ENCODE measurements around the gene BORCS8.
"Not testable (repeated sequence)": the region's sequence is repeated elsewhere in the genome, so short reads cannot be mapped to it uniquely, and the experiment has no call there.

BORCS8 gene

DNA sequence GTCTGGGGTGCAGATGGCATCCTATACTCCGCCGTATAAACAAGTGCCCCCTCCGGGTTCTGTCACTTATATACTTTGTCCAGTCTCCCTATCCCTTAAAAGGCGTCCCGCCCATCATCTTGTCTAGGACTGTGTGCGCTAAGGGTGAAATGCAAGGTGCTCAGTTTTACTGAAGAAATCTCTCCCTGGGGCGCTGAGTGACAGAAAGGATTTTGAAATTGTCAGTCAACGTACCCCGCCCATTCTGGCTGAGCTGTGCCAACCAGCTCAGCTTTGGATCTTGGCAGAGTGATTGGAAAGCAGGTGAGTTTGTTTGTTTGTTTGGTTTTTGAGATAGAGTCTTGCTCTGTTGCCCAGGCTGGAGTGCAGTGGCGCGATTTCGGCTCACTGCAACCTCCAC, 49.6 kb downstream of the BORCS8 start:
- TF ChIP-seq, protein P1, sequence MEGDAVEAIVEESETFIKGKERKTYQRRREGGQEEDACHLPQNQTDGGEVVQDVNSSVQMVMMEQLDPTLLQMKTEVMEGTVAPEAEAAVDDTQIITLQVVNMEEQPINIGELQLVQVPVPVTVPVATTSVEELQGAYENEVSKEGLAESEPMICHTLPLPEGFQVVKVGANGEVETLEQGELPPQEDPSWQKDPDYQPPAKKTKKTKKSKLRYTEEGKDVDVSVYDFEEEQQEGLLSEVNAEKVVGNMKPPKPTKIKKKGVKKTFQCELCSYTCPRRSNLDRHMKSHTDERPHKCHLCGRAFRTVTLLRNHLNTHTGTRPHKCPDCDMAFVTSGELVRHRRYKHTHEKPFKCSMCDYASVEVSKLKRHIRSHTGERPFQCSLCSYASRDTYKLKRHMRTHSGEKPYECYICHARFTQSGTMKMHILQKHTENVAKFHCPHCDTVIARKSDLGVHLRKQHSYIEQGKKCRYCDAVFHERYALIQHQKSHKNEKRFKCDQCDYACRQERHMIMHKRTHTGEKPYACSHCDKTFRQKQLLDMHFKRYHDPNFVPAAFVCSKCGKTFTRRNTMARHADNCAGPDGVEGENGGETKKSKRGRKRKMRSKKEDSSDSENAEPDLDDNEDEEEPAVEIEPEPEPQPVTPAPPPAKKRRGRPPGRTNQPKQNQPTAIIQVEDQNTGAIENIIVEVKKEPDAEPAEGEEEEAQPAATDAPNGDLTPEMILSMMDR (conservative IDR thresholded peaks at IDR 0.05): no peak
- no peak overlapping the region for H3K27ac ChIP-seq

DNA sequence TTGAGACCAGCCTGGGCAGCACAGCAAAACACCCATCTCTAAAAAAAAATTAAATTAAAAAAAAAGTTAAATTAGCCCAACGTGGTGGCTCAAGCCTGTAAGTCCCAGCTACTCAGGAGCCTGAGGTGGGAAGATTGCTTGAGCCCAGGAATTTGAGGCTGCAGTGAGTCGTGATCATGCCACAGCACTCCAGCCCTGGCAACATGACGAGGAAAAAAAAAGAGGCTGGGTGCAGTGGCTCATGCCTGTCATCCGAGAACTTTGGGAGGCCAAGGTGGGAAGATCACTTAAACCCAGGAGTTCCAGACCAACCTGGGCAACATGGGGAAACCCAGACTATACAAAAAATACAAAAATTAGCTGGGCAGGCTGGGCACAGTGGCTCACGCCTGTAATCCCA, 51.5 kb downstream of the BORCS8 start:
- no peak overlapping the region for H3K27ac ChIP-seq
- TF ChIP-seq, protein P1 (conservative IDR thresholded peaks at IDR 0.05): no peak

DNA sequence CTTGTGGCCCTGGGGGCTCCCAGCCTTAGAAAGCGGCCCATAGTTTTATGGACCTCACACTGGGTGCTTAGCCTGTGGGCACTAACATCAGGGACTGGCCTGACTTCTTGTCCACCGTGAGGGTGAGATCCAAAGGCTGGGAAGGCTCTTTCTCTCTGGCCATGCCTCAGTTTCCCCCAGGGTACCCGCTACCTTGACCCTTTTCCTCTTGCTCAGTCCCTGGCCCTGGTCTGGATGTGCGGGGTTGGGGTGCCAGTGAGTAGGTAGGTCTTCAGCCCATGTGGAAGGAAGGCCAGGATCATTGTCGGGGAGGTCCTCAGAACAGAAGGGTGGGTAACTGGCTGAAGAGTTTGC, 52.1 kb downstream of the BORCS8 start:
- no peak overlapping the region for H3K27ac ChIP-seq

DNA sequence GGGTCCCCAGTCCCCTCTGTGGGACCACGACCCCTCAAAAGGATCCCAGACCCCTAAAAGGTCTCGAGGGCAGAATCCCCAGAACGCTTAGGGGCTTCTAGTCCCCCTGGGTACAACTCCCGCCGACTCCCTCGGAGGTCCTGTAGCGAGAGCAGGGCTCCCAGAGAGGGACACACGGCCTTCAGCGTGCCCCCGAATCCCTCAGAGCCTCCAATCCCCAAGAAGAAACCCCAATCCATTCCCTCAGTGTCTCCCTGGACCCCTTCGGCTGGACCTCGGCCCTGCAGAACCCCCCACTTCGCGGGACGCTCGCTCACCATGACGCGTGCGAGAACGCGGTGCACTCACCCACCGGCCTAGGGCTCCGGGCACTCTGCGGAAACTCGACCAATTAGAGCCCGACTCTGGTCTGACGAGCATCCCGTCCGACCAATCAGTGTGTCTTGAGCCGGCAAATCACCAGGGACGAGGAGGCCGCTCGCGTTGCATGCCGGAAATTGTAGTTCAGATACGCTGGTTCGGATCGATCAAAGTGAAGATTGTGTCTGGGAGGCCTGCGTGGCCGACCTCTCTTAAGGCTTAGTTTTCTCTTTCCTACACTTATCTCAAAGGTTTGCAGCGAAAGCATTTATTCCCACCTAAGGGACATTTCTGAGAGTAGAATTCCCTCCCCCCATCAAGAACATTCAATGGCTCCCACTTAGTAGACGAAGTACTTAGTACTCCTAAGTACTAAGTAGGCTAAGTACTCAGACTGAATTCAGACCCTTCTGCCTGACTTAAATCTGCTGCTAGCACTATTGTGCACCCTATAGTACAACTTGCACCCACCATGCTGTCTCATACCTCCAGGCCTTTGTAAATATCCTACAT, 53.6 kb downstream of the BORCS8 start, which contains the start of gene TMEM161A:
TSS of gene TMEM161A (minus strand) at position 370 of the 873 bp plus-strand sequence. CDS start at position 320, 50 bp downstream.
- TF ChIP-seq, protein P1 (conservative IDR thresholded peaks at IDR 0.05): no peak
- peak within 1 kb of the TSS; percentile 75; the same call in 1 of the 2 replicates for H3K27ac ChIP-seq

More for the DNA sequence above, 52.1 kb downstream of the BORCS8 start:
- TF ChIP-seq, protein P1 (conservative IDR thresholded peaks at IDR 0.05): peak; percentile 39

DNA sequence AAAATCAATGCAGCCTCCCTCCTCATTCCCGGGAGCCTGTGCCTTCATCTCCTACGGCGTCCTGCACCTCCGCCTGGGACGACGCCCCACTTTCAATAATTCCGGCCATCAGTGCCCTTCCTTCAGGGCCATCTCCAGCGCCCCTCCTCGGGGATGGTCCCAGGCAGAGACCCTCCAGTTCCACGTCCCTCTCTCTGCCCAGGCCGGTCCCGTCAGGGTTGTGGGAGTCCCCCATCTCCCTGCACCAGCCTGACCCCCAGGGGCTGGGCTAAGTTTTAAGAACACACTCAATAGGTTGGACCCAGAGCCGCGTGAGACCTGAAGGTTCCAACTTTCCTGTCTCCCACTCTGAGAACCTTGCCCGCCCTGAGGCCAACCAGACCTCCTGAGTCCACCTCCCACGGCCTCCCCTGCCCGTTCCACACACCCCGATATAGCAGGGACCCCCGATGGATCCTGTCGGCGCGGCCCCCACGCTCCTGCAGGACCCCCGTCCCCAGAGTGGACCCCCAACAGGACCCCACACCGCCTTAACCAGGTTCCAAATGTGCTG, 54.3 kb downstream of the BORCS8 start:
- TF ChIP-seq, protein P1 (conservative IDR thresholded peaks at IDR 0.05): no peak
- peak overlapping the region; percentile 75; the same call in 1 of the 2 replicates for H3K27ac ChIP-seq

DNA sequence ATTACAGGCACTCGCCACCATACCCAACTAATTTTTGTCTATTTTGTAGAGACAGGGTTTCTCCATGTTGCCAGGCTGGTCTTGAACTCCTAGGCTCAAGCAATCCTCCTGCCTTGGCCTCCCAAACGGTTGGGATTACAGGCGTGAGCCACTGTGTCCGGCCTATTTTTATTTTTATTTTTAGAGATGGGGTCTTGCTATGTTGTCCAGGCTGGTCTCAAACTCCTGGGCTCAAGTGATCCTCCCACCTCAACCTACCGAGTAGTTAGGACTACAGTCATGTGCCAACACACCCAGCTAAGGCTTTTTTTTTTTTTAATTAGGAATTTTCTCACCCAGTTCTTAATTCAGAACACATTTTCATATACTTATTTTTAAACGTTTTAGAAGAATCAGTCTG, 56.2 kb downstream of the BORCS8 start:
- H3K27ac ChIP-seq: not testable (repeated sequence)

DNA sequence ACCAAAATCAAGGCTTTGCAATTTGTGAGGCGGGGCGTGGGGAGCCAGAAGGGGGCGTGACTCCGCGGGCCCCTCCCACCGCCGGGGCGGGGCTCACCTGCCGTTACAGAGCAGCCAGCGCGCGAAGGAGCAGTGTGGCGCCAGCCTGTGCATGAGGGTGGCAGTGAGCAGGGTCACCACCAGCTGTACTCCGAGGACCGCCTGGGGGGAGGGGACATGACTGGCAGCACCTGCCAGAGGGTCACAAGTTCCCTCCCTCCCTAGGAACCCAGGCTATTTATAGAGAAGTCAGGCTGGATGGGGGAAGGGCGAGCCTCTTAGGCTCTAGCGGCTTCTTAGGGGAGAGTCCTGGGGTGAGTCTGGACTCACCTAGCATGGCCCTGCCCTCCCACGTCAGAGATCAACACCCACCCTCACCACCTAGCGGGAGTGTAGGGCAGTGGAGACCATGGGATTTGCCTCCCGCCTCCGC, 57.2 kb downstream of the BORCS8 start:
- H3K27ac ChIP-seq: no peak overlapping the region
- TF ChIP-seq, protein P1 (conservative IDR thresholded peaks at IDR 0.05): no peak

DNA sequence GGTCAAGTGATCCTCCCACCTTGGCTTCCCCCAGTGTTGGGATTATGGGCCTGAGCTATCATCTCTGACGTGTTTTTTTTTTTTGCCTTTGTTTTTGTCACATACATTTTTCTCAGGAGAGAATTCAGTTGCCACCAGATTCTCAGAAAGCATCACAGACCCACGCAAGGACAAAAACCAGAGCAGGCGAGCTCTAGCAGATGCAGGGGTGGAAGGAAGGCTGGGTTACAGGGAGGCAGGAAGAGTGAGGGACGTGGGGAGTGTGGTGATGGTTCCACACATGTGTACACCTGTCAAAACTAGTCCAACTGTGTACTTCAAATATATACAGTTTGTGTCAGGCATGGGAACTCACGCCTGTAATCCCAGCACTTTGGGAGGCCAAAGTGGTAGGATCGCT, 58.0 kb downstream of the BORCS8 start:
- TF ChIP-seq, protein P1 (conservative IDR thresholded peaks at IDR 0.05): no peak
- H3K27ac ChIP-seq: no peak overlapping the region

All from VCaP (cell line).